OCI-LY1 (cell line): ENCODE measurements around the gene MMADHC.

ENCODE experiments used
- CTCF ChIP-seq: fragments of 200-600 bp; sonication (generic), shearing (Covaris generic); IDR thresholded peaks from 2 replicates; pipeline ENCODE4 v1.5.1; 2017; ENCODE audit warnings: mild to moderate bottlenecking, antibody characterized with exemption, low read length, moderate library complexity, mixed read lengths
- EZH2 ChIP-seq: fragments of 200-600 bp; sonication (generic), shearing (Covaris generic); IDR thresholded peaks from 2 replicates; pipeline ENCODE4 v1.8.0; 2017; ENCODE audit warnings: borderline replicate concordance, mixed run types, mild to moderate bottlenecking, antibody characterized with exemption, low read length, moderate library complexity, mixed read lengths

GRCh38 chr2:149528983-149529382 lies 58.6 kb downstream of the MMADHC start:
- no peak for TF ChIP-seq CTCF
- TF ChIP-seq EZH2: no peak
